ENCODE results near the gene EDEM3.

The EDEM3 gene

DNA sequence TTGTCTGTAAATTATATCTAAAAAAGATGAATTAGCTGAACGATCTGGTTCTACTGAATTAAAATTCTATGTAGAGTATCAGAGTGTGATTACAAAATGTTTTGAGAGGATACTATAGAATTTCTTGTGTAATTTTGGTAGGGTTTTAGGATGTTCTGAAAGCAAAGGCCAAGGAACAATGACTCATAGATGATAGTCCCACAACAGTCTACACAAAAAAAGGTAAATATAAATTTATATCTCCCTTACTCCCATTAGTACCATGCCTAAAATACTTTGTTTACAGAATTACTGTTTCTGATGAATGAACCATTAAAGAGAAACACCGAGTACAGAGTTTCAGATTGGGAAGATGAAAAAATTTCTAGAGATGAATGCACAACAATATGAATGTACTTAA, 9.5 kb downstream of the EDEM3 start:
- in situ Hi-C loops (cut with HindIII; ENCODE audit: low sequenced_read_pairs): no loop called here

DNA sequence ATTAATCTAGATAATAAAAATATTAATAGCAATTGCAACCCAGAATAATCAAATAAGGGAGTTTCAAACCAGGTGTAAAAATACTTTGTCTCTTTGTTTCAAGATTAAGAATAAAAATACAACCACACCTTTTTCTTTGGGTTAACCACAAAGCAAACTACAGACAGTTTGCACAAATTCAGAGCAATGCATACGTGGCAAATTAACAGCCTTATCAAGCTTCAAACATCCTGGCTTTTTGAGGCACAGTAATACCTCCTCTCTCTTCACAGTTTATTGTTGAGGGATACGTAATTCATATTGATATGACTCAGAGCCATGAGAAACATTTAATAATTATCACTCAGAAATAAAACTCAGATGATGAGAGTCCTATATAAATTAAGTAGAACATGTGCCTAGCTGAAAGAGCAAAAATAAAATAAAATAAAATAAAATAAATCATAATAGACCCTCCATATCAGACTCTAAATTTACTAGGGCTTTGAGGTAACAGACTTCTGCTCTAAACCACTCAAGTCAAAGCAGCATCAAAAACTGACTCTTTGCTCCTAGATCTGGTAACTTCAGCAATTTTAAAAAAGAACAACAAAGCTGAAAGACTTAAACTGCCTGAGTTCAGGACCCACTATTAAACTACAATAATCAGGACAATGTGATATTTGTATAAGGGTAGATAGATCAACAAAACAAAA, 11.4 kb downstream of the EDEM3 start:
- in situ Hi-C loops (cut with HindIII; ENCODE audit: low sequenced_read_pairs): no loop called here

GRCh38 chr1:184740344-184740743, 14.3 kb downstream of the EDEM3 start:
- in situ Hi-C loops (cut with HindIII; ENCODE audit: low sequenced_read_pairs): no loop called here

- in situ Hi-C loops (cut with HindIII; ENCODE audit: low sequenced_read_pairs): no loop called here
Observed at GRCh38 chr1:184739796-184740195, 14.9 kb downstream of the EDEM3 start.

- in situ Hi-C loops (cut with HindIII; ENCODE audit: low sequenced_read_pairs): no loop called here
Observed at GRCh38 chr1:184739070-184739469, 15.6 kb downstream of the EDEM3 start.

DNA sequence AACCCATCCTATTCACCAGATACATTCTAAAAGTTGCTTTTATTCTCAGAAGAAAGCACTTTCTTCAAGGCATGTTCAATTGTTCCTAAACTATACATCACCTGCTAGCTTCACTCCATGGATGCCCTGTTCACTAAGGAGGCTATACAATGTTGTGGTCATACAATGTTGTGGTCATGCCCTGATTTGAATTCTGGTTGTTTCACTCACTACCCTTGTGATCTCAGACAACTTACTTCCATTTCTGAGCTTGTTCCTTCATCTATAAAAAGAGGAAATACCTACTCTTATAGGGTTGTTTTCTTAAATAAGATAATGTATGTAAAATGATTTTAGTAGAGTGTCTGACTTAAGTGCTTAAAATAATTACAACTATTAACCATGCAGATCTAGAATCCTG, 19.7 kb downstream of the EDEM3 start:
- in situ Hi-C loops (cut with HindIII; ENCODE audit: low sequenced_read_pairs): no loop called here

- in situ Hi-C loops (cut with HindIII; ENCODE audit: low sequenced_read_pairs): no loop called here
Observed at GRCh38 chr1:184724843-184725242, 29.8 kb downstream of the EDEM3 start.

GRCh38 chr1:184716158-184716557, 38.5 kb downstream of the EDEM3 start:
- in situ Hi-C loops (cut with HindIII; ENCODE audit: low sequenced_read_pairs): no loop called here

DNA sequence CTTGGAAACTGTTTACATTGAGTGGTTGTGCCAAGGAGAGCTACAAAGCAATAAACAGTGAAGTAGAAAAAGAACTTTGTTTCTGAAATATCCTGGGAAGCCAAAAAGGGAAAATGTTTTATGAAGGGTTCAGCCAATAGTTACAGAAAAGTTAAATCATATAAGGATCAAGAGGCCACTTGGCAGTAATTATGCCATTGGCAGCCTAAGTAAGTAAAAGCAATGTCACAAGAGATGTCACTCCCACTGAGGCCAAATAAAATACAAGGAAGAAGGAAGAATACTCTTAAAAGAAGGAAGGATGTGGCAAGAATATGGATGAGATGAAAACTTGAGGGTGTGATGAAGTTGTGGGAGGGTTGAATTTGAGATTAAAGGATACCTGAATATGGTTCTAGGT, 45.2 kb downstream of the EDEM3 start:
- in situ Hi-C loops (cut with HindIII; ENCODE audit: low sequenced_read_pairs): no loop called here

- in situ Hi-C loops (cut with HindIII; ENCODE audit: low sequenced_read_pairs): no loop called here
Observed at GRCh38 chr1:184708084-184708676, 46.5 kb downstream of the EDEM3 start.

DNA sequence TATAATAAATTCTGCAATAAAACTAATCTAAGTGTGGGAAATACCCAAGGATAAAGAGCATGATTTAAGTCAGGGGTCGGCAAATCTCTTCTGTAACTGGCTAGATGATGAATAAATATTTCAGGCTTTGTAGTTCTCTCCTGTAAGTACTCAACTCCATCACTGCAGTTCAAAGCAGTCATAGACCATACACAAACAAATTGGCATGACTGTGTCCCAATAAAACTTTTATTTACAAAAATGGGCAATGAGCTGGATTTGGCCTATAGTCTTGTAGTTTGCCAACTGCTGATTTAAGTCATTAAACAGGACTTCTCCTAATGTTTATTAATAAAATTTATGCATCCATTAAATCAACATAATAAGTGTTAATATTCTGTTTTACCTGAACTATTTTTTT, 49.4 kb downstream of the EDEM3 start:
- in situ Hi-C loops (cut with HindIII; ENCODE audit: low sequenced_read_pairs): no loop called here

DNA sequence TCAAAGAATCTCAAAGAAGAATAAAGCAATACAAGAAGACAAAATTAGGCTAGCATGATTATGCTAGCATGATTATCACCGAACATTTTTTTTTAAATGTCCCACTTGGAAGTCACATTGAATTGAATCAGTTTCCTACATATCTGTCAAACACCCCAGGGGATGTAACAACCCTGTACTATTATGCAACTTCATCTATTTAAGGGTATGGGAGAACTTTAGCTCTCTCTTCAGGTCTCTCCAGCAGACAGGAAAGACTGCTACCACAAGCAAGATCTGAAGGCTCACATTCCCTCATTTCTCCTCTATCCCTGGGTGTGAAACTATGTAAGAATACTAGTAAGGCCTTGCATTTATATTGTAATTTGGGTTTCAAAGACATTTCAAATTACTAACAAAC, 52.8 kb downstream of the EDEM3 start:
- in situ Hi-C loops (cut with HindIII; ENCODE audit: low sequenced_read_pairs): no loop called here

- in situ Hi-C loops (cut with HindIII; ENCODE audit: low sequenced_read_pairs): no loop called here
Observed at GRCh38 chr1:184698969-184699368, 55.7 kb downstream of the EDEM3 start.

GRCh38 chr1:184698016-184698415, 56.6 kb downstream of the EDEM3 start:
- in situ Hi-C loops (cut with HindIII; ENCODE audit: low sequenced_read_pairs): no loop called here

GRCh38 chr1:184696403-184696802, 58.3 kb downstream of the EDEM3 start:
- in situ Hi-C loops (cut with HindIII; ENCODE audit: low sequenced_read_pairs): no loop called here

DNA sequence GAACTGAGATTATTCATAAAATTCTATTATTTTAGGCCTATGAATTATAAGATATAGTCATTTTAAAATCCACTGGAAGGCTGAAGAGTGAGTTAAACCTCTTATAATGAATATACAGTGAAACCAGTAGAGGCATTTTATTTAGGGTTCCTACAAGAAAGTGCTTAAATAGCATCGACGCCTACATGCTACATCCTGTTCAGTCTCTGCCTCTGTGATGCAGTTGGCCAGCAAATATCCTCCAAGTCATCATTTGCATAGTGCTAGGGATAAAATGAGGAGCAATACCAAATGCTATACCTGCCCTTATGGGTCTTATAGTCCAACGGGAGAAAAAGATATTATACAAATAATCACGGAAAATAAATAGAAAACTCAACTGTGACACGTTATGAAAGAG, 59.6 kb downstream of the EDEM3 start:
- in situ Hi-C loops (cut with HindIII; ENCODE audit: low sequenced_read_pairs): no loop called here

DNA sequence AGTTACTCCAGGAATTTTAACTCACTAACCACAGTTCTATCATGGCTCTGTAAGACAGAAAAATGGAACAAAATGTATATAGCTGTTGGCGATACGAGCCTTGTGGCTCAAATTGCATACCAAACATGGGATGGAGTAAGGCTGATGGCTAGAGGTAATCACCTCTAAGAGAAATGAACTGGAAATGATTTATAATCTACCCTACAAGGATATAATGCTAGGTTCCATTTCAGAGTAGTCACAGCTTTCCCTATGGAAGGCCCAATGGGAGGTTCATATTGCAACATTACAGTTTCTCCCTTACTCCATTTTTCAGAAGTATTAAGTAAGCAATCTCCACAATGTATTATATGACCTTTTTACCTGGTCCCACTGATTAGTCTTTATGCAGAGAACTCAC, 61.6 kb downstream of the EDEM3 start:
- in situ Hi-C loops (cut with HindIII; ENCODE audit: low sequenced_read_pairs): no loop called here

- in situ Hi-C loops (cut with HindIII; ENCODE audit: low sequenced_read_pairs): no loop called here
Observed at GRCh38 chr1:184691719-184692324, 62.8 kb downstream of the EDEM3 start.

GRCh38 chr1:184686540-184686939, 68.1 kb downstream of the EDEM3 start:
- in situ Hi-C loops (cut with HindIII; ENCODE audit: low sequenced_read_pairs): no loop called here

GRCh38 chr1:184685116-184685515, 69.5 kb downstream of the EDEM3 start:
- in situ Hi-C loops (cut with HindIII; ENCODE audit: low sequenced_read_pairs): no loop called here

- in situ Hi-C loops (cut with HindIII; ENCODE audit: low sequenced_read_pairs): no loop called here
Observed at GRCh38 chr1:184684285-184685074, 70.2 kb downstream of the EDEM3 start.

GRCh38 chr1:184682956-184683355, 71.7 kb downstream of the EDEM3 start:
- in situ Hi-C loops (cut with HindIII; ENCODE audit: low sequenced_read_pairs): no loop called here
